Lower leg skin (tissue), 3 donors: ENCODE results near the gene NTSR1.

Experiments
- CTCF ChIP-seq, 3 donors: fragments of 450-650 bp; IDR thresholded peaks; one replicate each; pipeline ENCODE4 v1.5.1; 2016; ENCODE audit warnings: antibody characterized with exemption in 3 of 3, mild to moderate bottlenecking in 3 of 3, moderate library complexity in 2 of 3
- POLR2A ChIP-seq, 2 donors: fragments of 450-650 bp; IDR thresholded peaks; one replicate each; pipeline ENCODE4 v1.6.1; 2016 to 2017; ENCODE audit warnings: antibody characterized with exemption in 2 of 2, mild to moderate bottlenecking in 1 of 2, moderate library complexity in 1 of 2

- TF ChIP-seq CTCF (IDR thresholded peaks at IDR 0.05) (no peak), POLR2A (IDR thresholded peaks at IDR 0.05) (no peak)
Observed at GRCh38 chr20:62787321-62787720, 78.7 kb downstream of the NTSR1 start.
